Osteoblast (primary cell): ENCODE results near the gene UNC93B1. TPM values are rescaled to one million over a fixed set of nuclear protein-coding genes. Genes with fewer than 3 reads are reported as not detected.
A peak's percentile ranks its signal among the peaks of the same experiment; 100 is the strongest.

Experiments used
- DNase-seq: peaks from one replicate; pipeline ENCODE4 v3.0.0; 2011; ENCODE audit warnings: low spot score, mixed read lengths; ENCODE audit not compliant: insufficient read length; ENCODE audit errors: missing footprints
- H2AFZ ChIP-seq: 2 replicates; pipeline ENCODE4 v1.6.0; 2011; ENCODE audit warnings: mild to moderate bottlenecking, low read length
- H3K27ac ChIP-seq: 2 replicates; pipeline ENCODE4 v1.5.1; 2011; ENCODE audit warnings: mild to moderate bottlenecking, low read depth, low read length, moderate library complexity
- H3K27me3 ChIP-seq: 2 replicates; pipeline ENCODE4 v1.6.0; 2012; ENCODE audit warnings: mild to moderate bottlenecking, control low read depth, inconsistent platforms, low read length, moderate library complexity; ENCODE audit not compliant: insufficient read depth
- H3K36me3 ChIP-seq: 2 replicates; pipeline ENCODE4 v1.5.1; 2011; ENCODE audit warnings: mild to moderate bottlenecking, low read length, control low read depth, moderate library complexity; ENCODE audit not compliant: insufficient read depth
- H3K4me1 ChIP-seq: 2 replicates; pipeline ENCODE4 v1.5.1; 2011; ENCODE audit warnings: mild to moderate bottlenecking, low read length, control low read depth, moderate library complexity; ENCODE audit not compliant: insufficient read depth
- H3K4me2 ChIP-seq: 2 replicates; pipeline ENCODE4 v1.6.0; 2011; ENCODE audit warnings: mild to moderate bottlenecking, low read length; ENCODE audit not compliant: insufficient read depth
- H3K4me3 ChIP-seq: fragments of 200-600 bp; sonication (generic); 3 replicates; pipeline ENCODE4 v1.5.1; 2012; ENCODE audit warnings: mild to moderate bottlenecking, low read length, inconsistent platforms; ENCODE audit not compliant: insufficient read depth
- H3K79me2 ChIP-seq: 2 replicates; pipeline ENCODE4 v1.6.0; 2012; ENCODE audit warnings: mild to moderate bottlenecking, low read length, control low read depth, inconsistent platforms; ENCODE audit not compliant: insufficient read depth
- H3K9me3 ChIP-seq: 2 replicates; pipeline ENCODE4 v1.5.1; 2011; ENCODE audit warnings: low read depth, low read length, control low read depth
- H4K20me1 ChIP-seq: 2 replicates; pipeline ENCODE4 v1.6.0; 2012; ENCODE audit warnings: mild to moderate bottlenecking, low read length, control low read depth; ENCODE audit not compliant: insufficient read depth
- CTCF ChIP-seq: IDR thresholded peaks from 2 replicates; pipeline ENCODE4 v1.5.1; 2011; ENCODE audit warnings: mild to moderate bottlenecking, low read depth, low read length, moderate library complexity; ENCODE audit errors: extremely low read depth
- total RNA-seq: library from RNA; depleted of rRNA; stranded (reverse); fragments of >200 nt; gene quantifications from 2 replicates; pipeline ENCODE4 v1.2.3, GENCODE V29; 2012

Gene UNC93B1
- total RNA-seq, 1 donor = 39.8 TPM

GRCh38 chr11:68048681-68049508 is 45.0 kb upstream of the UNC93B1 start:
- H2AFZ ChIP-seq = no peak overlapping the region
- H3K27ac ChIP-seq = no peak overlapping the region
- peak; percentile 86 for DNase-seq
- H3K79me2 ChIP-seq = no peaks in the 10 kb centered on the region
- no peak overlapping the region for H3K4me2 ChIP-seq
- H3K4me3 ChIP-seq = no peak overlapping the region
- peaks cover 55% of the 10 kb centered on the region for H3K36me3 ChIP-seq
- no peak for TF ChIP-seq CTCF
- H4K20me1 ChIP-seq = no peaks in the 10 kb centered on the region
- no peaks in the 10 kb centered on the region for H3K27me3 ChIP-seq
- no peaks in the 10 kb centered on the region for H3K9me3 ChIP-seq
- no peaks in the 10 kb centered on the region for H3K4me1 ChIP-seq

- no peaks in the 10 kb centered on the region for H3K9me3 ChIP-seq
- H3K27ac ChIP-seq = no peak overlapping the region
- peak; percentile 75 for DNase-seq
- H3K4me2 ChIP-seq = no peak overlapping the region
- no peak overlapping the region for H2AFZ ChIP-seq
- no peak overlapping the region for H3K4me3 ChIP-seq
- H4K20me1 ChIP-seq = no peaks in the 10 kb centered on the region
- no peak for TF ChIP-seq CTCF
- no peaks in the 10 kb centered on the region for H3K79me2 ChIP-seq
- H3K27me3 ChIP-seq = no peaks in the 10 kb centered on the region
- no peaks in the 10 kb centered on the region for H3K4me1 ChIP-seq
- H3K36me3 ChIP-seq = peaks cover 55% of the 10 kb centered on the region
Observed at GRCh38 chr11:68047437-68048290, 43.8 kb upstream of the UNC93B1 start.

GRCh38 chr11:68044898-68045351 is 41.0 kb upstream of the UNC93B1 start:
- H2AFZ ChIP-seq = no peak overlapping the region
- no peak for TF ChIP-seq CTCF
- H3K9me3 ChIP-seq = no peaks in the 10 kb centered on the region
- H3K4me3 ChIP-seq = no peak overlapping the region
- DNase-seq = peak; percentile 61
- H3K36me3 ChIP-seq = peaks cover 37% of the 10 kb centered on the region
- peaks cover 12% of the 10 kb centered on the region for H3K4me1 ChIP-seq
- no peak overlapping the region for H3K27ac ChIP-seq
- H3K79me2 ChIP-seq = peaks cover 20% of the 10 kb centered on the region
- H3K4me2 ChIP-seq = no peak overlapping the region
- no peaks in the 10 kb centered on the region for H4K20me1 ChIP-seq
- H3K27me3 ChIP-seq = no peaks in the 10 kb centered on the region
